ENCODE measurements around the gene GLMN.
A peak's percentile ranks its signal among the peaks of the same experiment; 100 is the strongest.
"Not testable (repeated sequence)": the region's sequence is repeated elsewhere in the genome, so short reads cannot be mapped to it uniquely, and the experiment has no call there.

The GLMN gene

GRCh38 chr1:92291372-92291999, 7.3 kb downstream of the GLMN start:
- peak; percentile 30 to 37 for DNase-seq

GRCh38 chr1:92281411-92281810, 17.4 kb downstream of the GLMN start:
- not testable (repeated sequence) for DNase-seq

GRCh38 chr1:92279781-92280180, 19.0 kb downstream of the GLMN start:
- not testable (repeated sequence) for DNase-seq

GRCh38 chr1:92277105-92277723, 21.6 kb downstream of the GLMN start:
- DNase-seq: no peak

GRCh38 chr1:92276082-92276481, 22.7 kb downstream of the GLMN start:
- no peak for DNase-seq

- no peak for DNase-seq
Measured at GRCh38 chr1:92274939-92275338, 23.8 kb downstream of the GLMN start.

- DNase-seq: no peak
Measured at GRCh38 chr1:92273039-92273438, 25.7 kb downstream of the GLMN start.

GRCh38 chr1:92262516-92262915, 36.3 kb downstream of the GLMN start:
- DNase-seq: no peak

- DNase-seq: no peak
Measured at GRCh38 chr1:92259350-92259749, 39.4 kb downstream of the GLMN start.

- not testable (repeated sequence) for DNase-seq
Measured at GRCh38 chr1:92254714-92255113, 44.1 kb downstream of the GLMN start.

GRCh38 chr1:92244376-92244775, 54.4 kb downstream of the GLMN start:
- no peak for DNase-seq

- no peak for DNase-seq
Measured at GRCh38 chr1:92240034-92240433, 58.8 kb downstream of the GLMN start.

- DNase-seq: no peak
Measured at GRCh38 chr1:92230736-92231135, 68.1 kb downstream of the GLMN start.

GRCh38 chr1:92228401-92228800, 70.4 kb downstream of the GLMN start:
- no peak for DNase-seq

GRCh38 chr1:92219028-92219427, 79.8 kb downstream of the GLMN start:
- no peak for DNase-seq

GRCh38 chr1:92218559-92218958, 80.2 kb downstream of the GLMN start:
- no peak for DNase-seq

GRCh38 chr1:92217721-92218120, 81.1 kb downstream of the GLMN start, which contains the start of gene C1orf146:
Gene C1orf146, plus strand, starts transcription at chr1:92217915. Its CDS starts 13,506 bp downstream, at chr1:92231421.
- no peak for DNase-seq

- no peak for DNase-seq
Measured at GRCh38 chr1:92211166-92211565, 87.6 kb downstream of the GLMN start.

- no peak for DNase-seq
Measured at GRCh38 chr1:92210701-92211100, 88.1 kb downstream of the GLMN start.

- no peak for DNase-seq
Measured at GRCh38 chr1:92203105-92203504, 95.7 kb downstream of the GLMN start.

GRCh38 chr1:92201973-92202372, 96.8 kb downstream of the GLMN start:
- DNase-seq: no peak
